ENCODE measurements around the gene PTCHD1. TPM values are rescaled to one million over a fixed set of nuclear protein-coding genes. Genes with fewer than 3 reads are reported as not detected.

PTCHD1 gene
- polyA plus RNA-seq, 1 donor from 2014 or later: 10.0 TPM

DNA sequence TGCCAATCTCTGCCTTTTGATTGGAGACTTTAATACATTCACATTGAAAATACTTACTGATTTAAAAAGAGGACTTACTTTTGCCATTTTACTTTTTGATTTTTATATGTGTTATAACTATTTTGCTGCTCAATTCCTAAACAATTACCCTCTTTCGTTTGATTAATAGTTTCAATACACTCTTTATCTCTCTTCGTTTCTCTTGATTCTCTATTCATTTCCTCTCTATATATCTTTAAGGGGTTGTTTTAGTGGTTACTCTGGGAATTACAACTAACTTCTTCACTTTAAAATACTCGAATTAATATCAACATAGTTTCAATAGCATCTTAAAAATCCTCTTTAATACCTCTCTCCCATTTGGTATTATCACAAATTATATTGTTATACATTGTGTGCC, 116.6 kb downstream of the PTCHD1 start:
- no peaks in the 10 kb centered on the region for H3K9me2 ChIP-seq (ENCODE audit: insufficient read depth, low read length)
- H3K27me3 ChIP-seq (ENCODE audit: insufficient read depth, low read depth, low read length): no peaks in the 10 kb centered on the region
- no peak overlapping the region for H3K9ac ChIP-seq (ENCODE audit: low read length)
- no peaks in the 10 kb centered on the region for H3K36me3 ChIP-seq (ENCODE audit: insufficient read depth, low read length)
- no peak overlapping the region for H3K4me2 ChIP-seq (ENCODE audit: low read length)
- TF ChIP-seq SMC3 (conservative IDR thresholded peaks at IDR 0.05; ENCODE audit: poor library complexity): no peak
- no peak for TF ChIP-seq RAD21 (conservative IDR thresholded peaks at IDR 0.05)
- TF ChIP-seq MXI1 (conservative IDR thresholded peaks at IDR 0.05; ENCODE audit: poor library complexity, severe bottlenecking): no peak
- no peak for TF ChIP-seq TAF1 (IDR thresholded peaks at IDR 0.05; ENCODE audit: low read depth)
- no peak for TF ChIP-seq CTCF (IDR thresholded peaks at IDR 0.05; ENCODE audit: poor library complexity, severe bottlenecking)
- no peak for TF ChIP-seq EP300 (conservative IDR thresholded peaks at IDR 0.05; ENCODE audit: poor library complexity, severe bottlenecking)
- no peak for TF ChIP-seq POLR2AphosphoS5 (IDR thresholded peaks at IDR 0.05)
- no peak for TF ChIP-seq EZH2 (IDR thresholded peaks at IDR 0.05; ENCODE audit: borderline replicate concordance, insufficient read depth, low read length, poor library complexity, severe bottlenecking)
- no peak for TF ChIP-seq REST (IDR thresholded peaks at IDR 0.05; ENCODE audit: borderline replicate concordance)
- H2AFZ ChIP-seq (ENCODE audit: low read depth, low read length): no peak overlapping the region
- H3K79me2 ChIP-seq (replicated peaks; ENCODE audit: insufficient read depth, low read length): no peaks in the 10 kb centered on the region
- H3K9me3 ChIP-seq (ENCODE audit: low read length): no peaks in the 10 kb centered on the region
- H4K20me1 ChIP-seq (ENCODE audit: insufficient read depth): no peaks in the 10 kb centered on the region
- H3K27ac ChIP-seq (ENCODE audit: low read length): no peak overlapping the region
- H3K4me3 ChIP-seq (ENCODE audit: low read length): no peak overlapping the region
- no peaks in the 10 kb centered on the region for H3F3A ChIP-seq (ENCODE audit: insufficient read depth, low read length, poor library complexity, severe bottlenecking)
